HepG2 (cell line): ENCODE measurements around the gene PMEL. TPM values are rescaled to one million over a fixed set of nuclear protein-coding genes. Genes with fewer than 3 reads are reported as not detected.

Source experiments
- ATAC-seq: fragments of 200-7000 bp; cut with Tn5 transposase; 3 replicates; pipeline ENCODE4 v1.9.1; 2020; ENCODE audit warnings: mild to moderate bottlenecking, moderate library complexity
- BruUV-seq: library from RNA; stranded (reverse); fragments of 400-500 nt; replicated peaks from 2 replicates; lab custom pipeline; 2021; lab: Mats Ljungman, UMichigan
- CTCF ChIA-PET: fragments of 300-600 bp; formaldehyde crosslinking; extraction: SDS; loops from one replicate; lab custom pipeline; 2021; ENCODE audit warnings: low total read pairs, inconsistent platforms, low intra/inter-chr PET ratio; lab: Yijun Ruan, JAX
- POLR2A ChIA-PET: fragments of 350-600 bp; sonication (Branson Sonifier 250); formaldehyde crosslinking; loops from one replicate; lab custom pipeline; 2020; ENCODE audit warnings: antibody characterized with exemption, inconsistent platforms; lab: Yijun Ruan, JAX
- DNase-seq: peaks from one replicate; pipeline ENCODE4 v3.0.0-alpha.2; 2015; ENCODE audit warnings: low spot score
- FAIRE-seq: peaks from 3 replicates; lab custom pipeline; 2011; peaks lifted over from hg19 to GRCh38; lab: Jason Lieb, UNC
- H2AFZ ChIP-seq: one replicate; pipeline ENCODE4 v1.6.1; 2011; ENCODE audit warnings: low read length, inconsistent platforms
- H3K27ac ChIP-seq: fragments of 300-600 bp; 3 replicates; pipeline ENCODE4 v1.8.0; 2011; ENCODE audit warnings: mixed run types, mild to moderate bottlenecking, mixed read lengths, low read length, inconsistent platforms; ENCODE audit not compliant: insufficient read depth; ENCODE audit errors: extremely low read length
- H3K27me3 ChIP-seq, 2 experiments: fragments of 200-600 bp in 1 of 2; 2 replicates in 1 of 2; 3 replicates in 1 of 2; pipeline versions ENCODE4 v1.6.0 to v1.8.0; 2011; ENCODE audit warnings: low read length in 2 of 2, mild to moderate bottlenecking in 2 of 2, moderate library complexity in 2 of 2, inconsistent platforms in 1 of 2; ENCODE audit not compliant: insufficient read depth in 2 of 2, control insufficient read depth in 1 of 2
- H3K36me3 ChIP-seq, 2 experiments: fragments of 200-600 bp in 1 of 2; replicated peaks in 1 of 2; 2 replicates in 1 of 2; 3 replicates in 1 of 2; pipeline versions ENCODE4 v1.5.1 to v1.8.0; 2011; ENCODE audit warnings: low read length in 2 of 2, inconsistent platforms in 1 of 2; ENCODE audit not compliant: insufficient read depth in 2 of 2, control insufficient read depth in 1 of 2
- H3K4me1 ChIP-seq: 2 replicates; pipeline ENCODE4 v1.5.1; 2012; ENCODE audit warnings: low read length, inconsistent platforms; ENCODE audit not compliant: insufficient read depth
- H3K4me2 ChIP-seq: 2 replicates; pipeline ENCODE4 v1.6.0; 2011; ENCODE audit warnings: low read depth, low read length, inconsistent platforms
- H3K4me3 ChIP-seq, 3 experiments: fragments of 200-600 bp in 1 of 3; sonication (generic), shearing (Covaris generic) in 1 of 3; replicated peaks in 1 of 3; 2 replicates each; pipeline ENCODE4 v1.5.1; 2011 to 2016; ENCODE audit warnings: low read length in 3 of 3, inconsistent platforms in 2 of 3, low read depth in 2 of 3, mild to moderate bottlenecking in 2 of 3, control low read depth in 1 of 3, mixed read lengths in 1 of 3; ENCODE audit not compliant: insufficient read depth in 1 of 3
- H3K79me2 ChIP-seq: one replicate; pipeline ENCODE4 v1.6.1; 2011; ENCODE audit warnings: low read length, inconsistent platforms; ENCODE audit not compliant: insufficient read depth
- H3K9ac ChIP-seq: 2 replicates; pipeline ENCODE4 v1.6.0; 2011; ENCODE audit warnings: mild to moderate bottlenecking, low read depth, low read length, inconsistent platforms; ENCODE audit not compliant: insufficient read depth
- H3K9me3 ChIP-seq: 2 replicates; pipeline ENCODE4 v1.5.1; 2012; ENCODE audit warnings: mild to moderate bottlenecking, low read length
- H4K20me1 ChIP-seq: 2 replicates; pipeline ENCODE4 v1.6.0; 2011; ENCODE audit warnings: inconsistent platforms, mild to moderate bottlenecking, low read length, moderate library complexity; ENCODE audit not compliant: insufficient read depth
- FOXA3 ChIP-seq: IDR thresholded peaks from 2 replicates; pipeline ENCODE4 v1.6.1; 2016; ENCODE audit warnings: missing genetic modification reagents, missing compliant biosample characterization
- HDAC1 ChIP-seq: sonication (generic); formaldehyde crosslinking; IDR thresholded peaks from 2 replicates; pipeline ENCODE4 v1.5.1; 2020; ENCODE audit warnings: mild to moderate bottlenecking, missing genetic modification reagents
- KMT2A ChIP-seq: sonication (generic); formaldehyde crosslinking; IDR thresholded peaks from 2 replicates; pipeline ENCODE4 v1.4.0; 2020; ENCODE audit warnings: missing genetic modification reagents
- MIXL1 ChIP-seq: IDR thresholded peaks from 2 replicates; pipeline ENCODE4 v1.6.1; 2016
- NFE2 ChIP-seq: sonication (generic); formaldehyde crosslinking; IDR thresholded peaks from 2 replicates; pipeline ENCODE4 v1.4.0; 2020; ENCODE audit warnings: missing genetic modification reagents
- REXO4 ChIP-seq: sonication (generic); formaldehyde crosslinking; IDR thresholded peaks from 2 replicates; pipeline ENCODE4 v1.8.0; 2022; ENCODE audit warnings: missing genetic modification reagents, mild to moderate bottlenecking, borderline replicate concordance
- RXRA ChIP-seq: sonication (generic); formaldehyde crosslinking; IDR thresholded peaks from 2 replicates; pipeline ENCODE4 v1.5.1; 2020; ENCODE audit warnings: missing genetic modification reagents
- ZBTB38 ChIP-seq: sonication (generic); formaldehyde crosslinking; IDR thresholded peaks from 2 replicates; pipeline ENCODE4 v1.5.1; 2020; ENCODE audit warnings: mild to moderate bottlenecking, missing genetic modification reagents
- ZNF234 ChIP-seq: sonication (generic); formaldehyde crosslinking; conservative IDR thresholded peaks from 2 replicates; pipeline ENCODE4 v1.5.1; 2020; ENCODE audit warnings: mild to moderate bottlenecking, missing genetic modification reagents
- ZNF546 ChIP-seq: sonication (generic); formaldehyde crosslinking; conservative IDR thresholded peaks from 2 replicates; pipeline ENCODE4 v1.8.1; 2023; ENCODE audit warnings: mild to moderate bottlenecking, missing genetic modification reagents
- ZNF569 ChIP-seq: sonication (generic); formaldehyde crosslinking; IDR thresholded peaks from 2 replicates; pipeline ENCODE4 v1.5.0; 2020; ENCODE audit warnings: mild to moderate bottlenecking, missing genetic modification reagents, moderate library complexity, borderline replicate concordance
- WGBS: methylation state at CpG from one replicate; pipeline ENCODE4 v1.1.6; 2017; ENCODE audit warnings: low lambda C conversion rate; 5-methylcytosine and 5-hydroxymethylcytosine counted together
- in situ Hi-C: cut with HindIII; loops from 2 replicates; pipeline ENCODE4 v1.10.0; 2017; ENCODE audit warnings: low pct_unique_long_range_greater_than_20kb; ENCODE audit not compliant: extremely low pct_ligation_motif_present
- intact Hi-C: fragments of 100-400 bp; cut with micrococcal nuclease; formaldehyde crosslinking; loops from one replicate; pipeline ENCODE4 v1.10.0; 2022; ENCODE audit not compliant: unreplicated experiment
- polyA plus RNA-seq, 8 experiments: library from polyadenylated mRNA; depleted of rRNA in 3 of 8; stranded (reverse) in 7 of 8; unstranded in 1 of 8; fragments of >200 nt; fragmentation: Illumina TruSeq in 4 of 8; extraction: Trizol in 4 of 8; gene quantifications; 2 replicates each; pipeline versions ENCODE4 v1.2.1 to v1.2.3, GENCODE V29; 2011 to 2016; ENCODE audit warnings: low read depth in 4 of 8, missing spikeins in 1 of 8, mixed read lengths in 1 of 8; ENCODE audit not compliant: insufficient read depth in 1 of 8
- total RNA-seq, 5 experiments: library from RNA; depleted of rRNA; stranded (reverse); fragments of >200 nt; fragmentation: Illumina TruSeq; extraction: Trizol; gene quantifications; 2 replicates each; pipeline ENCODE4 v1.2.3, GENCODE V29; 2016; ENCODE audit warnings: low read depth in 1 of 5
- TF ChIP-seq, protein P1 (sequence below): sonication (generic); formaldehyde crosslinking; IDR thresholded peaks from 2 replicates; pipeline ENCODE4 v1.9.0; 2021; ENCODE audit warnings: missing genetic modification reagents, borderline replicate concordance
- TF ChIP-seq, protein P2 (sequence below): sonication (generic); formaldehyde crosslinking; IDR thresholded peaks from 2 replicates; pipeline ENCODE4 v1.5.1; 2020; ENCODE audit warnings: mild to moderate bottlenecking, missing genetic modification reagents, borderline replicate concordance
- TF ChIP-seq, protein P3 (sequence below): sonication (generic); formaldehyde crosslinking; IDR thresholded peaks from 2 replicates; pipeline ENCODE4 v1.4.0; 2020; ENCODE audit warnings: missing genetic modification reagents

PMEL gene
- total and polyA plus RNA-seq, 2 of the 13 experiments (the other 11 are each of a cell fraction or from before 2014, with no cell fraction given): 0.49 to 3.3 TPM

DNA sequence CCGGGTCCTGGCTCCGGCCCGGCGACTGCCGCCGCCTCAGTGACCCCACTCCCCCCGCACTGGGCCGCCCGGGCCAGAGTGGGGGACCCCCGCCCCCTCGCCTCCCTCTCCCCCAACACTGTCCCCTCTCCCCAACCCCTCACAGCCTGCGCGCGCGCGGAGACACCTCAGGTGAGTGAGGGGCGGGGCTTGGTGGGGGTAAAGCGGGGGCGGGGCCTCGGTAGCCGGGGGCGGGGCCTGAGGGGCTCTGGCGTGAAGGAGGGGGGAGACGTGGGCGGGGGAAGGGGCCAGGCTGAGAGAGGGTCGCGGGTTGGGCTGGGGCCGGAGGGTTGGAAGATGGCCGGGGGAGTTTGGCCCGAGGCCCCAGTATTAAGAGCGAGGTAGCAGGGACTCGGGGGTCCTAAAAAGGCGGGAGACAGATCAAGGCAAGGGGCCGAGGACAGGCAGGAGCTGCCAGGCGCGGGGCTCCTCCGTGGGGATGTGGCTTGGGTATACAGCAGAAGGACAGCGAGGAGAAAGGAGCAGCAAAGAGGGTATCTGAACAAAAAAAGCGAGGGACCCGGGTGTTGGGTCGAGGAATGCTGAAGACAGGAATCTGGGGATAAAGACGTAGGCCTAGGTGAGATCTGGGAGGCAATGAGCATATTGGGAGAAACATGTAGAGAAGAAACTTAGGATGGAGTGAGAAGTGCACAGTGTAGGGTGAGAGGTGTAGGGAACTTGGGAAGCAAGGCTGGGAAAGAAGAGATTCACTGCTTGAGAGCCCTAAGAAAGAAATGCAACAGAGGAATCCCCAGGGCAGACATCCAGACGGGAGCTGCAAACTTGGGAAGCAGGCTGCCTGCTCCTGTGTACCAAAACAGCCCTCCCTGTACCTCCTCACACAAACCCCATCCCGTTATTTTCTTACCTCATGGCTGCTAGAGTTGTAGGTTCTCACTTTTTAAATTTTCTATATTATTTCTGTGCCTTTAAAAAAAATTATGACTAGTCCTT is 42.0 kb upstream of the PMEL start:
- no peak overlapping the region for H2AFZ ChIP-seq
- WGBS: 38% methylated on average over 33 of the region's 44 CpGs
- H3K27me3 ChIP-seq: no peaks in the 10 kb centered on the region; a peak in 1 of 5 replicates
- ATAC-seq (peak; percentile 33), FAIRE-seq (no peak), DNase-seq (no peak)
- peaks cover 9 to 13% of the 10 kb centered on the region in 2 experiments; a peak in 4 of 5 replicates for H3K36me3 ChIP-seq
- intact Hi-C loops: no loop called here
- in situ Hi-C loops: no loop called here
- no peaks in the 10 kb centered on the region for H3K9me3 ChIP-seq
- H3K27ac ChIP-seq: peak overlapping the region; percentile 73
- no peaks in the 10 kb centered on the region for H4K20me1 ChIP-seq
- no TSS peak for BruUV-seq
- POLR2A ChIA-PET: interaction anchor here (0.7 to 3.0 kb wide), 13 partner anchors 11 to 190 kb away, joined by 3 to 34 read pairs (median 4); partner anchors contain the start of genes DNAJC14, IKZF4, ORMDL2 and RAB5B
- peak overlapping the region; percentile 59 to 84 (median 69) for H3K4me3 ChIP-seq
- no peaks in the 10 kb centered on the region for H3K79me2 ChIP-seq
- peak overlapping the region; percentile 53 for H3K9ac ChIP-seq
- H3K4me2 ChIP-seq: peak overlapping the region; percentile 87
- H3K4me1 ChIP-seq: peaks cover 75% of the 10 kb centered on the region
- CTCF ChIA-PET: no interaction called here
- TF ChIP-seq RXRA (no peak), ZBTB38 (CRISPR knock-in tag) (peak; percentile 36; the same call in 1 of the 2 replicates), FOXA3 (CRISPR knock-in tag) (no peak), ZNF234 (CRISPR knock-in tag) (no peak), MIXL1 (no peak), ZNF546 (CRISPR knock-in tag) (no peak), REXO4 (CRISPR knock-in tag) (no peak), NFE2 (CRISPR knock-in tag) (no peak), ZNF569 (CRISPR knock-in tag) (no peak), HDAC1 (CRISPR knock-in tag) (no peak), KMT2A (CRISPR knock-in tag) (0 out of 2 replicates have a peak, but pooled peaks have one; percentile 5)
- TF ChIP-seq, protein P1, sequence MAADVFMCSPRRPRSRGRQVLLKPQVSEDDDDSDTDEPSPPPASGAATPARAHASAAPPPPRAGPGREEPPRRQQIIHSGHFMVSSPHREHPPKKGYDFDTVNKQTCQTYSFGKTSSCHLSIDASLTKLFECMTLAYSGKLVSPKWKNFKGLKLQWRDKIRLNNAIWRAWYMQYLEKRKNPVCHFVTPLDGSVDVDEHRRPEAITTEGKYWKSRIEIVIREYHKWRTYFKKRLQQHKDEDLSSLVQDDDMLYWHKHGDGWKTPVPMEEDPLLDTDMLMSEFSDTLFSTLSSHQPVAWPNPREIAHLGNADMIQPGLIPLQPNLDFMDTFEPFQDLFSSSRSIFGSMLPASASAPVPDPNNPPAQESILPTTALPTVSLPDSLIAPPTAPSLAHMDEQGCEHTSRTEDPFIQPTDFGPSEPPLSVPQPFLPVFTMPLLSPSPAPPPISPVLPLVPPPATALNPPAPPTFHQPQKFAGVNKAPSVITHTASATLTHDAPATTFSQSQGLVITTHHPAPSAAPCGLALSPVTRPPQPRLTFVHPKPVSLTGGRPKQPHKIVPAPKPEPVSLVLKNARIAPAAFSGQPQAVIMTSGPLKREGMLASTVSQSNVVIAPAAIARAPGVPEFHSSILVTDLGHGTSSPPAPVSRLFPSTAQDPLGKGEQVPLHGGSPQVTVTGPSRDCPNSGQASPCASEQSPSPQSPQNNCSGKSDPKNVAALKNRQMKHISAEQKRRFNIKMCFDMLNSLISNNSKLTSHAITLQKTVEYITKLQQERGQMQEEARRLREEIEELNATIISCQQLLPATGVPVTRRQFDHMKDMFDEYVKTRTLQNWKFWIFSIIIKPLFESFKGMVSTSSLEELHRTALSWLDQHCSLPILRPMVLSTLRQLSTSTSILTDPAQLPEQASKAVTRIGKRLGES (CRISPR knock-in tag): no peak
- TF ChIP-seq, protein P2, sequence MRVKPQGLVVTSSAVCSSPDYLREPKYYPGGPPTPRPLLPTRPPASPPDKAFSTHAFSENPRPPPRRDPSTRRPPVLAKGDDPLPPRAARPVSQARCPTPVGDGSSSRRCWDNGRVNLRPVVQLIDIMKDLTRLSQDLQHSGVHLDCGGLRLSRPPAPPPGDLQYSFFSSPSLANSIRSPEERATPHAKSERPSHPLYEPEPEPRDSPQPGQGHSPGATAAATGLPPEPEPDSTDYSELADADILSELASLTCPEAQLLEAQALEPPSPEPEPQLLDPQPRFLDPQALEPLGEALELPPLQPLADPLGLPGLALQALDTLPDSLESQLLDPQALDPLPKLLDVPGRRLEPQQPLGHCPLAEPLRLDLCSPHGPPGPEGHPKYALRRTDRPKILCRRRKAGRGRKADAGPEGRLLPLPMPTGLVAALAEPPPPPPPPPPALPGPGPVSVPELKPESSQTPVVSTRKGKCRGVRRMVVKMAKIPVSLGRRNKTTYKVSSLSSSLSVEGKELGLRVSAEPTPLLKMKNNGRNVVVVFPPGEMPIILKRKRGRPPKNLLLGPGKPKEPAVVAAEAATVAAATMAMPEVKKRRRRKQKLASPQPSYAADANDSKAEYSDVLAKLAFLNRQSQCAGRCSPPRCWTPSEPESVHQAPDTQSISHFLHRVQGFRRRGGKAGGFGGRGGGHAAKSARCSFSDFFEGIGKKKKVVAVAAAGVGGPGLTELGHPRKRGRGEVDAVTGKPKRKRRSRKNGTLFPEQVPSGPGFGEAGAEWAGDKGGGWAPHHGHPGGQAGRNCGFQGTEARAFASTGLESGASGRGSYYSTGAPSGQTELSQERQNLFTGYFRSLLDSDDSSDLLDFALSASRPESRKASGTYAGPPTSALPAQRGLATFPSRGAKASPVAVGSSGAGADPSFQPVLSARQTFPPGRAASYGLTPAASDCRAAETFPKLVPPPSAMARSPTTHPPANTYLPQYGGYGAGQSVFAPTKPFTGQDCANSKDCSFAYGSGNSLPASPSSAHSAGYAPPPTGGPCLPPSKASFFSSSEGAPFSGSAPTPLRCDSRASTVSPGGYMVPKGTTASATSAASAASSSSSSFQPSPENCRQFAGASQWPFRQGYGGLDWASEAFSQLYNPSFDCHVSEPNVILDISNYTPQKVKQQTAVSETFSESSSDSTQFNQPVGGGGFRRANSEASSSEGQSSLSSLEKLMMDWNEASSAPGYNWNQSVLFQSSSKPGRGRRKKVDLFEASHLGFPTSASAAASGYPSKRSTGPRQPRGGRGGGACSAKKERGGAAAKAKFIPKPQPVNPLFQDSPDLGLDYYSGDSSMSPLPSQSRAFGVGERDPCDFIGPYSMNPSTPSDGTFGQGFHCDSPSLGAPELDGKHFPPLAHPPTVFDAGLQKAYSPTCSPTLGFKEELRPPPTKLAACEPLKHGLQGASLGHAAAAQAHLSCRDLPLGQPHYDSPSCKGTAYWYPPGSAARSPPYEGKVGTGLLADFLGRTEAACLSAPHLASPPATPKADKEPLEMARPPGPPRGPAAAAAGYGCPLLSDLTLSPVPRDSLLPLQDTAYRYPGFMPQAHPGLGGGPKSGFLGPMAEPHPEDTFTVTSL (CRISPR knock-in tag): no peak
- TF ChIP-seq, protein P3, sequence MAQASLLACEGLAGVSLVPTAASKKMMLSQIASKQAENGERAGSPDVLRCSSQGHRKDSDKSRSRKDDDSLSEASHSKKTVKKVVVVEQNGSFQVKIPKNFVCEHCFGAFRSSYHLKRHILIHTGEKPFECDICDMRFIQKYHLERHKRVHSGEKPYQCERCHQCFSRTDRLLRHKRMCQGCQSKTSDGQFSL (CRISPR knock-in tag): peak; percentile 45; the same call in 1 of the 2 replicates
